ENCODE data around the gene CLIP1. TPM values are rescaled to one million over a fixed set of nuclear protein-coding genes. Genes with fewer than 3 reads are reported as not detected.
"Not testable (repeated sequence)": the region's sequence is repeated elsewhere in the genome, so short reads cannot be mapped to it uniquely, and the experiment has no call there.

CLIP1 gene
- total RNA-seq, 4 donors from 2014 or later, result 371 to 626 (median 552) TPM

DNA sequence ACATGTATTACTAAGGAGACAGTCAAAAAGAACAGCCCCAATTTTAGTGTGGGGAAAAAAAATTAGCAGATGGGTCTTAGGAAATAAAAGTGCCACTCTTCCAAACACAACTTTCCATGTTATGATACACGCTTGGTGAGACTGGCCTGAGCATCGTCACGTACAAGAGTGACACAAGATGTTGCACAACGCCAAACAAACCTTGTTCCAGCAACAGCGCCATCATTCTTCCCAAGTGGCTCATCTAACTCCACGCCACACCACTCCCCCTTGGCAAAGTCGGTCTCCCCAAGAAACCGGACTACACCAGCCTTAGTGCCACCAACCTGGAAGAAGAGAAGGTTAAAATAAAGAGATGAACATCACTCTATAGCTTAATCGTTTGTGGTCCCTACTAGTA lies 58.7 kb downstream of the CLIP1 start:
- H3K4me1 ChIP-seq, result peaks cover 54 to 59% of the 10 kb centered on the region in 2 donors
- H3K27ac ChIP-seq, result peak overlapping the region; percentile 88 to 99 (median 96)
- peak; percentile 73 to 93 for DNase-seq
- intact Hi-C loops (cut with DNase I; ENCODE audit: low total_unique reads), result loop anchor here (5.0 kb wide), 1 partner anchor 59 kb away; the partner anchor contains the start of gene CLIP1
- TF ChIP-seq, protein P1, sequence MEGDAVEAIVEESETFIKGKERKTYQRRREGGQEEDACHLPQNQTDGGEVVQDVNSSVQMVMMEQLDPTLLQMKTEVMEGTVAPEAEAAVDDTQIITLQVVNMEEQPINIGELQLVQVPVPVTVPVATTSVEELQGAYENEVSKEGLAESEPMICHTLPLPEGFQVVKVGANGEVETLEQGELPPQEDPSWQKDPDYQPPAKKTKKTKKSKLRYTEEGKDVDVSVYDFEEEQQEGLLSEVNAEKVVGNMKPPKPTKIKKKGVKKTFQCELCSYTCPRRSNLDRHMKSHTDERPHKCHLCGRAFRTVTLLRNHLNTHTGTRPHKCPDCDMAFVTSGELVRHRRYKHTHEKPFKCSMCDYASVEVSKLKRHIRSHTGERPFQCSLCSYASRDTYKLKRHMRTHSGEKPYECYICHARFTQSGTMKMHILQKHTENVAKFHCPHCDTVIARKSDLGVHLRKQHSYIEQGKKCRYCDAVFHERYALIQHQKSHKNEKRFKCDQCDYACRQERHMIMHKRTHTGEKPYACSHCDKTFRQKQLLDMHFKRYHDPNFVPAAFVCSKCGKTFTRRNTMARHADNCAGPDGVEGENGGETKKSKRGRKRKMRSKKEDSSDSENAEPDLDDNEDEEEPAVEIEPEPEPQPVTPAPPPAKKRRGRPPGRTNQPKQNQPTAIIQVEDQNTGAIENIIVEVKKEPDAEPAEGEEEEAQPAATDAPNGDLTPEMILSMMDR (IDR thresholded peaks at IDR 0.05 in 4 of 5, conservative IDR thresholded peaks at IDR 0.05 in 1 of 5), result no peak
- TF ChIP-seq POLR2A (IDR thresholded peaks at IDR 0.05), result peak; percentile 30 to 46
- H3K36me3 ChIP-seq, result peaks cover 0 to 40% of the 10 kb centered on the region in 2 donors
- peak; percentile 74 to 84 for ATAC-seq
- H3K9me3 ChIP-seq, result no peaks in the 10 kb centered on the region
- H3K4me3 ChIP-seq, result peak overlapping the region in 1 of 4 donors; percentile 11
- H3K27me3 ChIP-seq, result no peaks in the 10 kb centered on the region
- in situ Hi-C loops (cut with MboI; ENCODE audit: low sequenced_read_pairs in 4 of 4), result loop anchor here in 1 of 4 donors (10.0 kb wide), 1 partner anchor 51 kb away; no protein-coding TSS in a partner anchor

DNA sequence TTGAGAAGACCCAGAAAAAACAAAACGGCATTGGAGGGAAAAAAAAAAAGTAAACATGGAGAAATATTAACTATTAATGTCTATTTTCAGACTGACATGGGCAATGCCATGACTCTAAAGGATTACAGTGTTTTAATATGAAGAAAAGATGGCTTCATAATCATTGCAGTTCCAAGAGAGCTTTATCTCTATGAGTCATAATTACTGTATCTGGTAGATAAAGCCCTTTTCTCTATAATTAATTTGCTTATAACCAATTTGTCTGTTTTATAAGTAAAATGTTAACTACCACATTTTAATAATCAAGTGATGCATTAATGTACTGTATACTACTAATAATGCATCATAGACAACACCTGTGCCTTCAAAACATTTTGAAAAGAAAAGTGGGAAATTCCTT lies 59.7 kb downstream of the CLIP1 start:
- Histone ChIP-seq H3K4me1 (peaks cover 48 to 49% of the 10 kb centered on the region in 2 donors), H3K27me3 (no peaks in the 10 kb centered on the region), H3K9me3 (no peaks in the 10 kb centered on the region), H3K4me3 (no peak overlapping the region), H3K36me3 (peaks cover 0 to 42% of the 10 kb centered on the region in 2 donors), H3K27ac (peak overlapping the region; percentile 88 to 99 (median 96))
- no peak for ATAC-seq
- no peak for DNase-seq
- intact Hi-C loops (cut with DNase I; ENCODE audit: low total_unique reads), result loop anchor here (5.0 kb wide), 1 partner anchor 60 kb away; the partner anchor contains the start of gene CLIP1
- TF ChIP-seq POLR2A (IDR thresholded peaks at IDR 0.05), result no peak
- TF ChIP-seq, protein P1 (IDR thresholded peaks at IDR 0.05 in 4 of 5, conservative IDR thresholded peaks at IDR 0.05 in 1 of 5), result no peak
- in situ Hi-C loops (cut with MboI; ENCODE audit: low sequenced_read_pairs in 4 of 4), result loop anchor here in 1 of 4 donors (10.0 kb wide), 1 partner anchor 52 kb away; no protein-coding TSS in a partner anchor

DNA sequence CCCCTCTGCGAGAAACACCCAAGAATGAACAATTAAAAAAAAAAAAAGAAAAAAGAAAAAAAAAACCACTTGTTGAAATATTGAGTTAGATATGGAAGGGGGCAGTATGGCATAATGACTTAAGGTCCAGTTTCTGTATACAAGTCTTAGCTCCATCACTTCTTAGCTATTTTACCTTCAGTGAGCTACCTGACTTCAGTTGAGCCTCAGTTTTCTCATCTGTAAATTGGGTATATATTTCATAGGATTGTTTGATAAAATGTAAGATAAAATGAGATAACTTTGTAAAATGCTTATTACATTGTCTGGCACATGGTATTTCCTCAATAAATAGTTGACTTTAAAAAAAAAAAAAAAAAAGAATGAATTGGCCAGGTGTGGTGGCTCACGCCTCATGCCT lies 64.1 kb downstream of the CLIP1 start:
- in situ Hi-C loops (cut with MboI; ENCODE audit: low sequenced_read_pairs in 4 of 4), result not testable (repeated sequence)

DNA sequence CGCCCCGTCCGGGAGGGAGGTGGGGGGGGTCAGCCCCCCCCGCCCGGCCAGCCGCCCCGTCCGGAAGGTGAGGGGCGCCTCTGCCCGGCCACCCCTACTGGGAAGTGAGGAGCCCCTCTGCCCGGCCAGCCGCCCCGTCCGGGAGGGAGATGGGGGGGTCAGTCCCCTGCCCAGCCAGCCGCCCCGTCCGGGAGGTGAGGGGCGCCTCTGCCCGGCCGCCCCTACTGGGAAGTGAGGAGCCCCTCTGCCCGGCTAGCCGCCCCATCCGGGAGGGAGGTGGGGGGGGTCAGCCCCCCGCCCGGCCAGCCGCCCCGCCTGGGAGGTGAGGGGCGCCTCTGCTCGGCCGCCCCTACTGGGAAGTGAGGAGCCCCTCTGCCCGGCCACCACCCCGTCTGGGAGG lies 64.9 kb downstream of the CLIP1 start:
- Histone ChIP-seq H3K36me3 (peaks cover 12 to 59% of the 10 kb centered on the region in 2 donors), H3K4me1 (peaks cover 7 to 14% of the 10 kb centered on the region in 2 donors), H3K27ac (peak overlapping the region in 3 of 4 donors; percentile 39 to 77 (median 51))
- H3K4me3 ChIP-seq; in situ Hi-C loops (cut with MboI; ENCODE audit: low sequenced_read_pairs in 4 of 4); DNase-seq; intact Hi-C loops (cut with DNase I; ENCODE audit: low total_unique reads); H3K27me3 ChIP-seq; H3K9me3 ChIP-seq; ATAC-seq: not testable (repeated sequence)

More for the DNA sequence above, 64.1 kb downstream of the CLIP1 start:
- H3K4me3 ChIP-seq; ATAC-seq; DNase-seq; intact Hi-C loops (cut with DNase I; ENCODE audit: low total_unique reads); H3K9me3 ChIP-seq; H3K27me3 ChIP-seq: not testable (repeated sequence)
- peak overlapping the region; percentile 88 to 99 (median 96) for H3K27ac ChIP-seq
- peaks cover 8 to 59% of the 10 kb centered on the region in 2 donors for H3K36me3 ChIP-seq
- peaks cover 15 to 23% of the 10 kb centered on the region in 2 donors for H3K4me1 ChIP-seq

DNA sequence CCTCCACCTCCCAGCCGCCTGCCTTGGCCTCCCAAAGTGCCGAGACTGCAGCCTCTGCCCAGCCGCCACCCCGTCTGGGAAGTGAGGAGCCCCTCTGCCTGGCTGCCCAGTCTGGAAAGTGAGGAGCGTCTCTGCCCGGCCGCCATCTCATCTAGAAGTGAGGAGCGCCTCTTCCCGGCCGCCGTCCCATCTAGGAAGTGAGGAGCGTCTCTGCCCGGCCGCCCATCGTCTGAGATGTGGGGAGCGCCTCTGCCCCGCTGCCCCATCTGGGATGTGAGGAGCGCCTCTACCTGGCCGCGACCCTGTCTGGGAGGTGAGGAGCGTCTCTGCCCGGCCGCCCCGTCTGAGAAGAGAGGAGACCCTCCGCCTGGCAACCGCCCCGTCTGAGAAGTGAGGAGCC lies 65.5 kb downstream of the CLIP1 start:
- ATAC-seq; H3K27me3 ChIP-seq; DNase-seq; H3K4me3 ChIP-seq; intact Hi-C loops (cut with DNase I; ENCODE audit: low total_unique reads); H3K9me3 ChIP-seq; in situ Hi-C loops (cut with MboI; ENCODE audit: low sequenced_read_pairs in 4 of 4): not testable (repeated sequence)
- Histone ChIP-seq H3K4me1 (peaks cover 7 to 14% of the 10 kb centered on the region in 2 donors), H3K27ac (peak overlapping the region; percentile 77 to 79 (median 78)), H3K36me3 (peaks cover 12 to 65% of the 10 kb centered on the region in 2 donors)

DNA sequence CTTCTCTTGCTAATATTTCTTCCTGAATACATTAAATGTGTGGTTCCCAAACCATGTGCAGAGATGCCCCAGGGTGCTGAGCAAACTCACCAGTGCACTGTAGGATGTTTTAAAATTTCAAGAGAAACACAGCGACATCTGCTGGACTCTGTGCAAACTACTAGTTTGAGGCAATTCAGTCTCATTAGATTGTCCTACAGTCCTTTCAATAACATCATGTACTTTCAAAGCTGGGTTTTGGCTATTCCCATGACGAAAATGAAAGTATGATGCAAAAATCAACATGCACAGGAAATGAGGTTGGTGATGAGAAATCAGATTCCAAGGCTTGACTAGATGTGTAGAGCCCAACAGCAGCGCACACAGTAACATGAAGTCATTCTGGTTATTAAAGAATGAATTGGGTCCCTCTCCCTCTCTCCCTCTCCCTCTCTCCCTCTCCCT lies 66.3 kb downstream of the CLIP1 start:
- ATAC-seq (peak; percentile 57 to 73), DNase-seq (no peak)
- Histone ChIP-seq H3K27ac (peak overlapping the region; percentile 67 to 79 (median 78)), H3K27me3 (no peaks in the 10 kb centered on the region), H3K4me1 (peaks cover 7 to 9% of the 10 kb centered on the region in 2 donors), H3K9me3 (no peaks in the 10 kb centered on the region), H3K4me3 (no peak overlapping the region), H3K36me3 (peaks cover 12 to 67% of the 10 kb centered on the region in 2 donors)
- intact Hi-C loops (cut with DNase I; ENCODE audit: low total_unique reads), result no loop called here
- TF ChIP-seq POLR2A (IDR thresholded peaks at IDR 0.05), result no peak
- TF ChIP-seq, protein P1 (IDR thresholded peaks at IDR 0.05 in 4 of 5, conservative IDR thresholded peaks at IDR 0.05 in 1 of 5), result peak; percentile 65 to 75 (median 70)
- in situ Hi-C loops (cut with MboI; ENCODE audit: low sequenced_read_pairs in 4 of 4), result no loop called here

Measured in gastrocnemius medialis (tissue), 4 donors.